GM21619 (cell line): ENCODE results near the gene LHCGR.
"Not testable (repeated sequence)": the region's sequence is repeated elsewhere in the genome, so short reads cannot be mapped to it uniquely, and the experiment has no call there.

ENCODE experiments used
- ATAC-seq: cut with Tn5 transposase; IDR thresholded peaks from one replicate; pipeline ENCODE4 v1.9.1; 2021; ENCODE audit not compliant: unreplicated experiment

LHCGR gene

DNA sequence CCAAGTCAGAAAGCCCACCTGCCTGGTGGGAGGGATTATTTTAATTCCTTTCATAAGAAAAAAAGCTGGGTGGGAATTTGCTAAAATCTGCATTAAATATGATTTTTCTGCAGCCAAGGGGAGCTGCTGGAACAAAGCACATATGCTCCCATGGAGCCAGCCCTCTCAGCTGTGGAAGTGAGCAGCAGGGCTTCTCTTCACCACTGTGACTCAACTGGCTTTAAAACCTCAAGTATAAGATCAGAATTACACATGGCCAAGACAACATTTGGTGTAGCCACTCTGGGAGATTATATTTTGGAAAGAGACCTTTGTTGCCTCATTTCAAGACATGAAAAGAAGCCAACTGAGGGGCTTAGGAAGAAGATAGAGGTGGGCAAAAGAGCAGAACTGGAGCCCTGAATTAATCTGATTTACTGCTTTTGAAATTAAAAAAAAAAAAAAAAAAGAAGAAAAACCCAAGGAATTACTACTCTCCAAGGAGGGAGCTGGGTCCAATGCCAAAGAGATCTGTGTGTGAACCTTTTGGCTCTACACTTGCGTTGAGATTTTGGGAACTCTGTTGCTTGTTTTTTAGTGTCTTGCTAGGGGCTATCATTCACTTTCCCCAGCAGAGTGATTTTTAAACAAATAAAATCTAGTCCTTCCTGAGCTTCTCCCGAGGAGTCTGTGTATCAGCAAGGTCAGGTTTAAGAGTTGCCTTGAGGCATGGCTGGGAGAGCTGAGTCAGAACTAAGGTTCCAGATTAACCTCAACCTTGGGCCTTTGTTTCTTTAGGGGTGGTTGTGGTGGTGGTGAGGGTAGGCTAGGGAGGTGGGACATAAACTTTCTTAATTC lies 6.0 kb downstream of the LHCGR start:
- peak; percentile 61 for ATAC-seq

DNA sequence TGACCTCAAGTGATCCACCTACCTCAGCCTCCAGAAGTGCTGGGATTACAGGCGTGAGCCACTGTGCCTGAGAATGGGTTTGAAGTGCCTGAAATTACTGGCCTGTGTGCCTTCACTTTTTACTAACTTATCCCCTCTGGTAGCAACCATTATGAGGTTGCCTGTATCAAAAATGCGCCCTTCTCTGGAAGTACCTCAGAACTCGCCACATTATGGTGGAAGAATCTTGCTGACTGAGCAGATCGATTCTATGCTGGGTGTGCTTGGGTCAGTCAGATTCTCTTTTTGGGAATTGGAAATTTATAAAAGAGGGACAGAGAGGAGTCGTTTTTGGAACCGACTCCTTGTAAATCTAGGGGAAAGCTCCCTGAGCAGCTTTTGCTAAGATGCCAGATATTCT lies 8.2 kb downstream of the LHCGR start:
- no peak for ATAC-seq

DNA sequence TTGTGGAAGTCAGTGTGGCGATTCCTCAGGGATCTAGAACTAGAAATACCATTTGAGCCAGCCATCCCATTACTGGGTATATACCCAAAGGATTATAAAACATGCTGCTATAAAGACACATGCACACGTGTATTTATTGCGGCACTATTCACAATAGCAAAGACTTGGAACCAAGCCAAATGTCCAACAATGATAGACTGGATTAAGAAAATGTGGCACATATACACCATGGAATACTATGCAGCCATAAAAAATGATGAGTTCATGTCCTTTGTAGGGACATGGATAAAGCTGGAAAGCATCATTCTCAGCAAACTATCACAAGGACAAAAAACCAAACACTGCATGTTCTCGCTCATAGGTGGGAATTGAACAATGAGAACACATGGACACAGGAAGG lies 16.3 kb downstream of the LHCGR start:
- ATAC-seq: not testable (repeated sequence)

DNA sequence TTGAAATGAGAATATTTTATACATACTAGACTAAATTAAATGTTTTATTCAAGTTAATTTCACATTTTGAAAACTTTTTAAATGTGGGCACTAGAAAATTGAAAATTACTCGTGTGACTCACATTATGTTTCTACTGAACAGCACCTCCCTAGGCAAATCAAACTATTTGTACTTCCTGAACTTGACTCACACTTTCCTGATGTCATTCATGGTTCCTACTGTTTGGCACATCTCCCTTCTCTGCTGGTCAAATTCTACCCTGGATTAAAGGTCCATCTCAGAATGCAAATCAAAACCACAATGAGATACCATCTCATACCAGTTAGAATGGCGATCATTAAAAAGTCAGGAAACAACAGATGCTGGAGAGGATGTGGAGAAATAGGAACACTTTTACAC lies 16.7 kb downstream of the LHCGR start:
- no peak for ATAC-seq

DNA sequence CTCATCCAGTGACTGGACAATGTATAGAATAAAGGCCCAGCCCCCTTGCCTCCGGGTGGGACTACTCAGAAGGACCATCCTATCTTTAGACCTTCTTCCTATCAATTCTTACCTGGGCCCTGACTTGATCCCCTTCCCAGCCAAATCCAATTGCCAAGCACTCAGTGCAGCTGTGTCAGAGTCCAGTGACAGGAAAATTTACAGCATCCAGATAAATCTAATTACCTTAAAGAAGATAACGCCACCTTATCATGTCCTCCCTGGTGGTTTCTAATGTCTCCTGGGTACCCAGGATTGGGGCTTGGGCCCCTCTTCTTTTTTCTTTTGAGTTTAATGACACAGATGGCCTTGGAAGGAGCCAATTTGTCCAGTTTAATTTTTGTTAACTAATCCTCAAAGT lies 19.3 kb downstream of the LHCGR start:
- no peak for ATAC-seq

DNA sequence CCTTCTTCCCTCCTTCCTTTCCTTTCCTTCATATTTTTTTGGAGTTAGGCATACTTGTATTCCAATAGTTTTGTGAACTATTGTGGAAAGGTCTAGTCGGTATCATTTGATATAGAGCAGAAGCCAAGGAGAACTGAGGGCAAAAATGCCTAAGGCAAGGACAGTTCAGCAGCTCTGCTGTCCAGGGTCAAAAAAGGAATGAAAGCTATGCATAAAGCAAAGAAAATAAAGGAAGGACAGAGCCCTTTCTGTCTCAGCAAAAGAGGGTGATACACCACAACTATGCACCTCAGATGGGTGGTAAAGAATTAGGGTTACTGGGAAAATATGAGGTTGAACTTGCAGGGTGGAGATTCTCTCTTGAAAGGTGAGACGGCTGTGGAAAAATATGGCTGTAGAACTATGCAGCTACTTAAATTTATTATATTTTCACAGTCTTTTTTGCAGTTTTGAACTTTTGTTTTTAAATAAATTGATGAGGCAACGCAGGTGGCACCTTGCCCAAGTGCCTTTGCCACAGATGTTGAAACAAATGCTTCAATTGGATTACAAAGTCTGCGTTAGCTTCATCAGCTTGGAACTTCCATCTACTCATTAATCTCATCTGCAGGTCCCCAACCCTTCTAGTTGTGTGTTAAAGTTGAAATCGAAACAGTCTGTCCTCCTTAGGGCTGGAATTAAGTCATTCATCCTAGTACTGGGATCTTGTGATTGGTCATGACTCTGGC lies 20.8 kb downstream of the LHCGR start:
- ATAC-seq: no peak

DNA sequence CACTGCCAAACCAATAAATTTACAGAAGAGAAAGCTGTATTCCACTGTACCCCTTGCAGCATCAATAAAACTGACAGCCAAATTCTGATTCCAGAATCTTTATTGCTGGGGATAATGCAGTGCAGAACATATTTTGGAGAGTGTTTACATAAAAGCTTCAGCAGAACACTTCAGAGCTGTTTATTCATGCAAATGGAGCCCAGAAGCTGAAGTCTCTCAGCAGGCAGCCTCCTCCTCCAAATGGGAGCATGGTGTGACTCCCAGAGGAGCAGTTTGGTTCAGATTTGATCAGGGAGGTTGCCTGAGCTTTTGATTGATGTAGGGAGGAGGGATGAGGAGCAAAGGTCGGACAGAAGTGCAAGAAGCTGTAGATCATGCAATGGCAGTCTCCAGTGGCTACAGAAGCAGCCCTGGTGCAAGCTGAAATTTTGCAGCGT lies 22.4 kb downstream of the LHCGR start:
- ATAC-seq: no peak

DNA sequence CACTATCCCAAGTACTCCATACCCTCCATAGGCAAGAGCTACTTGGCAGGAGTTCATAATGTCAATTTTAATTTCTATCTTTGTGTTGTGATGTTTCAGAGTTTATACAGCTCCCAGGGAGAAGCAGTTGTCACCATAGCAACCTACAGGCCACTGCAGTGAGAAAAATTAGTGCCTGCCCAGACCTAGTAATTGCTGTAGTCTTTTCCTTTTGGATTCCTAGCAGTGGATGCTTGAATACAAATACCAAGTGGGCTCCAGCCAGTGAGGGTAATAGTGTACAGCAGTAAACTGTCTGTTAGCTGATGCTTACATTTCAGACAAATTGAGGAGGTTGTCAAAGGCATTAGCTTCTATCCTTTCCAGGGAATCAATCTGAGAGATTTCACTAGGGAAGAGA lies 26.7 kb downstream of the LHCGR start:
- no peak for ATAC-seq

DNA sequence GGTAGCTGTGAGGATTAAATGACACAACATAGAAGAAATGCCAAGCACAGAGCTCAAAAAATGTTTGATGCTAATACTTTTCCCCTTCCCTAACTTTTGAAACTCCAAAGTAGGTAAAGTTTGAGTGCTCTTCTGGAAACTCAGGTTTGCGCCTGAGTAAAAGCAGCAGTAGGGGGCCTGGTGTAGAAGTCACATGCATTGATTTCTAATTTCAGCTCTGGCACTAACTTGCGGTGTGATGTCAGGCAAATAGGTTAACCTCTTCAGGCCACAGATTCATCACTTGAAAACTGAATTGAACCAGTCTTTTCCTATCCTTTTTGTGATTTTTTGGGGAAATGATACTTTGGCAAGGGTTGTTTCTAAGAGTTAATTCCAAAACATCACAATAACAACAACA lies 27.2 kb downstream of the LHCGR start:
- no peak for ATAC-seq

DNA sequence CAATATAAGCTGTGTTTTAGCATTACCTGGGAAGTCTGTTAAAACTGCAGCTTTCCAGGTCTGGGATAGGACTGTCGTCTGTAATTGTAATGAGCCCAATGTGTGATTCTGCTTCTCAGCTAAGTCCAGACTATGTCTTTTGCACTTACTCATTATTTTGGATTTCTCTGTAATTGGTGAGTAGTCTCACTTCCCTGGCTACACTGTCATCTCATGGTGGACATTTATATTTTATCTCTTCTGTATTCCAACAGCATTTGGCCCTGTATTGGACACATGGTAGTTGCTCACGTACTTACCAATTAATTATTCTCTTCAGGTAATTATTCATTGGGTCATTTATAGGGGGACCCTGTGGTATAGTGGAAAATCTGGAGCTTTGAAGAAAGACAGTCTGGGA lies 28.0 kb downstream of the LHCGR start:
- ATAC-seq: no peak

DNA sequence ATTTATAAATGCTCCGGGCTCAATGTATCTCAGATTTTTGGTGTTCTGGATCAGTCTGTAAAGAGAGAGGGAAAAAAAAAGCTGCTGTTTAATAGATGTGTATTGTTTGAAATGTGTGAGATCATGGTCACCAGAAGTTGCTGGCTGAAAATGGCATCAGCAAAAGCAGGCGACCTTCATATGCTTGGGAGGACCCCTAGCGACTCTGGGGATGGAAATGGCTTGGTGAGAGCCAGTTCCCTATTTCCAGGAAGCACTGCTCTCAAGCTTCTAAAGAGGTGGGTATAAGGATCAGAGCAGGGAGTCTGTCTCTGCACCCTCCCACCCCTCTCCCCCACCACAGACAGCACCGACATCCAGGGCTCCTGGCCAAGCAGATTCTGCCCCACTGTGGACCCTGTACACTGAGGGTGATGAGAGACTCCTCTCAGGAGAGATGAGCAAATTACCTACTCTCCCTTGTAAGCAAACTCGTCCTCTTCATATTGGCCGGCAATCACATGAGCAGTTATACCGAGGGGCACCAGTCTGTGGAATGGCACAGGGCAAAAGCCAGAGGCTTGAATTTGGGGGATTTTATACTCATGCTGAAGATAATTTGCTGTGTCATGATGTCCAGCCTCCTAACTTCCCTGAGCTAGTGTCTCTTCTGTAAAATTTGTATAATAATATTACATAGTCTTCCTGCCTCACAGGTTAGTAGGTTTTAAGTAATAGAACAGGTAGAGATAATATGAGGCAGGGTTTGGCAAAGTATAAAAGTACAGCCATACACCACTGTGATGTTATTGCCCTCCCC lies 29.6 kb downstream of the LHCGR start:
- no peak for ATAC-seq

DNA sequence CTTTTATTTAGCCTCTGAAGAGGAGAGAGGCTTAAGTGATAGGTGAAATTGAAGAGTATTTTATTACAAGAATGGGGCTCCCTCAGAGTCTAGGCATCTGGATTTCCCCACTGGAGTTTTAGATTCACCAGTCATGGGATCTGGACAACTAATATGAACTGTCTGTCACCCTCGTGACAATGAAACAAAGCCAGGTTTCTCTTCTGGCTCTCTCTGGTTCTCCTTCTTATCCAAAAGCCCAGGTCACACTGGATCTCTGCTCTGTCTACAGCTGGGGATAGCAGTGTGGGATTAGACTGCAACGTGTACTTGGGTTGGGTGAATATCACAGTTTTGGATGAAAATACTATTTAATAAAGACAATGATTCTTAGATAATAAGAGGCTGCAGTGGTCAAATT lies 31.2 kb downstream of the LHCGR start:
- ATAC-seq: no peak

DNA sequence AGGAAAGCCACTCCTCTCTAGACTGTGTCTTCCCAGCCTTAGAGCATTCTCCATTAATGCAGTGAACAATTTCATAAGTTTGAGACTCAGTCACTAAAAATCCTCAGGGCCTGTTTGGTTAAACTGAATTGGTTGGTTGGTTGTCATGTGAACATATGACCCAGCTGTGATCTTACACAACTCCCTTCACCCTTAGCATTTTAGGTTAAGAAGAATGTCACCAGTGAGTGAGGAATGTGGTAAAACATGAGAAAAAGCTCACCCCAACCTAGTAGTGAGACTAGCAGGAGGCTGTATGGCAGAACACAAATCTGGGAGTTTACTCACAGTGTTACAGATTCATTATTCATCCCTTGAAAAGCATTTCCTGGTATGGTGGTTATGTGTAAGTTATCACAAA lies 32.4 kb downstream of the LHCGR start:
- ATAC-seq: no peak

DNA sequence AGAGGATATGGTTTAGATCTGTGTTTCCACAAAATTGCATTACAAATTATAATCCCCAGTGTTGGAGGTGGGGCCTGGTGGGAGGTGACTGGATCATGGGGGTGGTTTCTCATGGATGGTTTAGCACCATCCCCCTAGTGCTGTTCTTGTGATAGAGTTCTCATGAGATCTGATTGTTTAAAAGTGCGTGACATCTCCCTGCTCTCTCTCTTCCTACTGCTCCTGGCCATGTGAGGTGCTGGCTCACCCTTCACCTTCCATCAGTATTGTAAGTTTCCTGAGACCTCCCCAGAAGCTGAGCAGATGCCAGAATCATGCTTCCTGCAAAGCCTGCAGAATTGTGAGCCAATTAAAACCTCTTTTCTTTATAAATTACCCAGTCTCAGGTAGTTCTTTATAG lies 33.1 kb downstream of the LHCGR start:
- ATAC-seq: no peak

DNA sequence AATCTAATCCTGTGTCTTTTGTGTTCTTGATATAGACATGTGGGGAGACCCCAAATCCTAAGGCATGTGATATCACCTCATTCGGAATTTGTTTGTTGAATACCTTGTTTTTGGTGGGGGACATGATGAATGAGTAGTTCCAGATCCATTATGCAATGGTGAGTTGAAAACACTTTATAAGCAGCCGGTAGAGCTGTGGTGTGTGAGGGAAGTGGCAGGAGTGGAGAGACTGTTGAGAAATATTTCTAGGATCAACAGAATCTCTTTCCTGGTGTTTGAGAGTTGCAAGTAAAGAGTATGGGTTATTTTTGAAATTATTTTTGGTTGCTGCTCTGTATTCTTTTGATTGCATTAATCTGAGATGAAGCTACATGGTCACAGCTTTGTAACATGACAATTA lies 34.4 kb downstream of the LHCGR start:
- ATAC-seq: no peak

DNA sequence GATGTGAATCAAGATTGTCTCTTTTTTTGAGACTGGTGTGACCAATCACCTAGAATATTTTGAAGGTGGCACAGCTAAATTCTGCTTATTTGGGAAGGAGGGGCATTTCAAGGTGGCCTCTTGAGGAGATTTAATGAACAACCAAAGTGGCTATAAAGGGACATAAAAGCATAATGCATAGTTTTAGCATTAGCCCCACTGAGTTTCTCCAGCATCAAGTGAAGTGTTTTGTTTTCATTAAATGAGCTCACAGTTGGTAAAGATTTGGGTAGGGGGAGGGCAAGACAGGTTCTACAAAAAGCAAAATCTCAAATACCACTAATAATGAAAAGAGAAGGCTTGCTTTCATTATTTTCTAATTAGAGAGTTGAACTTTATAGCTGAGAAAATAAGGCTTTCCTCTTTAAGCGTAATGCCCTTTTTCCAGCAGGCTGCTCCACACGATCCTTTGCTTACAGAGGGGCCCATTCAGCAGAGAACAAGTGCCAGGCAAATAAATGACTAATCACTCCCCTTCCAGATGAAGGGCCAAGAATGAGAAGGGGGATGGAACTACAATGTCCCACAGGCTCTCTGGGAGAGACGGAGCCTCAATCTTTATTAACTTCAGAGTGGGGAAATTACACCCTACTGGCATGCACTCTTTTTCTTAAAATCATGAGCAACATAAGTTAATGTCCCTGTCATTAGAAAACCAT lies 35.9 kb downstream of the LHCGR start:
- no peak for ATAC-seq

DNA sequence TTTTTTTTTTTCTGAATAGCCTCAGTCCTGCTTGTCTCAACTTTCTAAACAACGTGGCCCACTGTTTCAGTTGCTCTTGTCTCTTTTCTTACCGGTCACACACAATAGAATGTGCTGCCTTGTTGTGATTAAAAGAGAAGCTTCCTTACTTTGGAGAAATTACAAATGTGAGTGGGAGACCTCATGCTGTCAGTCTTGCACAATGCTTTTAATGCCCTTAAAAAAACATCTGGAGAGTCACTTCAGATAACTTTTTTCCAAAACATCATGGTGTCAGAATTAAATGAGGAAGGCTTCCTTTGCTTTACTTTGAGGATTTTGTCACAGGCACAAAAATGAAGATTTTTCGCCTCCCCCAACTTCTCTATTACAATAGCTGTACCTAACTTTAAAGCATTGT lies 37.7 kb downstream of the LHCGR start:
- no peak for ATAC-seq

DNA sequence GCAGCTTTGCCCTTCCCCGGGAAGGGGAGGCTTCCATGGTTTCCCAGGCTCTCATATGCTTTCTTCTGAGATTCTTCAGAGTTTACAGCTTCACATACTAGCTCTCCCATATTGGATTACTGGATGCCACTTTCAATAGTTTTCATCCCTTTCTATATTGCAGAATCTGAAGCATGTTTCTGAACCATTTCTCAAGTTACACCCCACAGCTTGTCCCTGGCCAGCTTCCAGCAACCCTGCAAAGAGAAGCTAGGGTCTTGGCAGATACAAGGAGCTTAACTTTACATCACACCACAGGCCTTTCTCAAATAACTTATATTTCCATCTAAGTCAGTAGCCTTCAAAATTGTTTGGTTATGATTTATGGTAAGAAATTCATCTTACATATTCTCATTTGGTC lies 39.6 kb downstream of the LHCGR start:
- no peak for ATAC-seq

DNA sequence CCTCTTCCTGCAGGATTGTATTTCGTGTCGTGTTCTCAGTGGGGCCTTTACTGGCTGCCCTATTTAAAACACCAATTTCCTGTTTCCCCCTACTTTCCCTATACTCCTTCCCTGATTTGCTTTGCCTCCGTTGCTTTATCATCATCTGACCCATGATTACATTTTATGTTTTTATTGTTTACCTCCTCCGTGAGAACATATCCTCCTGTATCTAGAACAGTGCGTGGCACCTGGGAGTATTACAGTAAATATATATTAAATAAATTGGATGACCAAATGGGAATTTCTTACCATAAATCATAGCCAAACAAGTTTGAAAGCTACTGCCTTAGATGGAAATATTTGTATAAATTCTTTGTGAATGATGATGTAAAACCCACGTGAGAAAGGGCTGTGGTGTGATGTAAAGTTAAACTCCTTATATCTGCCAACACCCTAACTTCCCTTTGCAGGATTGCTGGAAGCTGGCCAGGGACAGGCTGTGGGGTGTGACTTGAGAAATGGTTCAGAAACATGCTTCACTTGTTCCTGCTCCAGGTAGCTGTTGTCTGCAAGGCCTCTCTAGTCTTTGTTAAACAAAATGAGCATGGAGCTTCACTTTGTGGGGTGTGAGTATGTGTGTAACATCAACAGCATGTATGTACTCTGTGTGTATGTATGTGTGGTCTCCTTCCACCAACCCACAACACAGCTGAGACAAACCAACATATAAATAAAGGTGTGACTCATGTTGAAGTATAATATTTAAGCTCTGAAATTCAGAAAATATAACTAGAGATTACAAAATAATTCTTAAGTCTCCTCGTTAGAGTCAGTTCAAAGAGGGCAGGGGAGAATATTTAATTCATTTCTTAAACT lies 40.3 kb downstream of the LHCGR start:
- no peak for ATAC-seq

DNA sequence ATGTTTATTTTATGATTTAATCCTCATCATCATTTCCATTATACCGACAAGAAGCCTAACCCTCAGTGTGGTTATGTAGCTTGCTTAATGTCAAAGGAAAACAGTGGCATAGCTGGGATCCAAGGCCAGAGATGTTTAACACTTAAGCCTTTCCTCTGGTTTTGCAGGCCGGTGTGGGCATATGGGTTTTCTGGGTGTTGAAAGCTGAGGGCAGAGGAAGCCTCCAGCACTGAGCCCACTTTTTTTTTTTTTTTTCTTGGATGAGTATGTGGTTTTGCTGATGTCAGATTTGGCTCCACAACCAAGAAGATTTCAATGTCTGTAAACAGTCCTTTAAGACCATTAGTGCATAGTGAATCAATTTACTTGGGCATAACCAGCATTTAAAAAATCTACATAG lies 41.3 kb downstream of the LHCGR start:
- ATAC-seq: no peak
